Smooth muscle cell (in vitro differentiated cells): ENCODE measurements around the gene NPRL2. TPM values are rescaled to one million over a fixed set of nuclear protein-coding genes. Genes with fewer than 3 reads are reported as not detected.

ENCODE experiments used
- DNase-seq: peaks from one replicate; lab custom pipeline; 2025; ENCODE audit not compliant: unreplicated experiment; lab: John Stamatoyannopoulos, UW
- H2AFZ ChIP-seq: fragments of 200-600 bp; sonication (generic); 2 replicates; pipeline ENCODE4 v1.6.0; 2016; ENCODE audit warnings: antibody characterized with exemption, low read depth, mild to moderate bottlenecking
- H3F3A ChIP-seq: fragments of 200-600 bp; sonication (generic); 2 replicates; pipeline ENCODE4 v1.6.0; 2017; ENCODE audit warnings: antibody characterized with exemption, low read depth
- H3K27ac ChIP-seq: fragments of 200-600 bp; sonication (generic); 2 replicates; pipeline ENCODE4 v1.5.1; 2016; ENCODE audit warnings: low read depth, mild to moderate bottlenecking
- H3K27me3 ChIP-seq: fragments of 200-600 bp; sonication (generic); 2 replicates; pipeline ENCODE4 v1.6.1; 2016; ENCODE audit warnings: low read depth, mild to moderate bottlenecking
- H3K36me3 ChIP-seq: fragments of 200-600 bp; sonication (generic); 2 replicates; pipeline ENCODE4 v1.5.1; 2016; ENCODE audit warnings: low read depth
- H3K4me1 ChIP-seq: fragments of 200-600 bp; sonication (generic); 2 replicates; pipeline ENCODE4 v1.5.1; 2016; ENCODE audit warnings: low read depth
- H3K4me2 ChIP-seq: fragments of 200-600 bp; sonication (generic); 2 replicates; pipeline ENCODE4 v1.6.0; 2016; ENCODE audit warnings: mild to moderate bottlenecking
- H3K4me3 ChIP-seq: fragments of 200-600 bp; sonication (generic); 2 replicates; pipeline ENCODE4 v1.5.1; 2016; ENCODE audit warnings: mild to moderate bottlenecking
- H3K79me2 ChIP-seq: fragments of 200-600 bp; sonication (generic); 2 replicates; pipeline ENCODE4 v1.6.0; 2016; ENCODE audit warnings: low read depth, mild to moderate bottlenecking
- H3K9ac ChIP-seq: fragments of 200-600 bp; sonication (generic); 2 replicates; pipeline ENCODE4 v1.6.0; 2016; ENCODE audit warnings: low read depth
- H3K9me3 ChIP-seq: fragments of 200-600 bp; sonication (generic); replicated peaks from 2 replicates; pipeline ENCODE4 v1.5.1; 2016; ENCODE audit warnings: low read depth
- H4K20me1 ChIP-seq: fragments of 200-600 bp; sonication (generic); 2 replicates; pipeline ENCODE4 v1.6.0; 2016; ENCODE audit warnings: low read depth
- CTCF ChIP-seq: fragments of 200-600 bp; sonication (generic); IDR thresholded peaks from 2 replicates; pipeline ENCODE4 v1.5.1; 2017; ENCODE audit warnings: borderline replicate concordance, mild to moderate bottlenecking, antibody characterized with exemption; ENCODE audit not compliant: insufficient read depth, poor library complexity, severe bottlenecking
- WGBS: methylation state at CpG from one replicate; pipeline ENCODE4 v1.1.7; 2016; ENCODE audit warnings: low lambda C conversion rate; 5-methylcytosine and 5-hydroxymethylcytosine counted together
- polyA plus RNA-seq: library from polyadenylated mRNA; unstranded; fragments of >200 nt; fragmentation: Nextera tagmentation; extraction: Ambion mirVana; gene quantifications from 2 replicates; pipeline ENCODE4 v1.2.1, GENCODE V29; 2016
- total RNA-seq: library from RNA; depleted of rRNA; stranded (reverse); fragments of >200 nt; gene quantifications from 2 replicates; pipeline ENCODE4 v1.2.3, GENCODE V29; 2014

NPRL2 gene
- total and polyA plus RNA-seq, 2 experiments from 2014 or later, result 25.1 to 29.3 TPM

GRCh38 chr3:50383750-50384149 is 33.2 kb upstream of the NPRL2 start:
- H3K4me3 ChIP-seq, result no peak overlapping the region
- no peak overlapping the region for H3K4me2 ChIP-seq
- no peak overlapping the region for H3K9ac ChIP-seq
- H3F3A ChIP-seq, result no peaks in the 10 kb centered on the region
- no peaks in the 10 kb centered on the region for H3K27me3 ChIP-seq
- H4K20me1 ChIP-seq, result no peaks in the 10 kb centered on the region
- H3K9me3 ChIP-seq, result no peaks in the 10 kb centered on the region
- TF ChIP-seq CTCF, result no peak
- no peak for DNase-seq
- no peaks in the 10 kb centered on the region for H3K4me1 ChIP-seq
- no peak overlapping the region for H3K27ac ChIP-seq
- H2AFZ ChIP-seq, result no peak overlapping the region
- WGBS, result 92% methylated on average over 6 of the region's 6 CpGs
- H3K36me3 ChIP-seq, result no peaks in the 10 kb centered on the region
- no peaks in the 10 kb centered on the region for H3K79me2 ChIP-seq

- 93% methylated on average over 12 of the region's 12 CpGs for whole genome bisulfite sequencing
- H3K27ac ChIP-seq, result no peak overlapping the region
- no peaks in the 10 kb centered on the region for H3K36me3 ChIP-seq
- H3K9me3 ChIP-seq, result no peaks in the 10 kb centered on the region
- no peak overlapping the region for H3K4me2 ChIP-seq
- no peaks in the 10 kb centered on the region for H3K27me3 ChIP-seq
- no peak overlapping the region for H3K9ac ChIP-seq
- no peak for TF ChIP-seq CTCF
- H3F3A ChIP-seq, result no peaks in the 10 kb centered on the region
- H3K4me1 ChIP-seq, result no peaks in the 10 kb centered on the region
- no peak overlapping the region for H2AFZ ChIP-seq
- no peaks in the 10 kb centered on the region for H3K79me2 ChIP-seq
- H3K4me3 ChIP-seq, result no peak overlapping the region
- DNase-seq, result no peak
- H4K20me1 ChIP-seq, result no peaks in the 10 kb centered on the region
Observed at GRCh38 chr3:50382722-50383121, 32.1 kb upstream of the NPRL2 start.

GRCh38 chr3:50381383-50381782 is 30.8 kb upstream of the NPRL2 start:
- H3K36me3 ChIP-seq, result no peaks in the 10 kb centered on the region
- no peak overlapping the region for H3K4me3 ChIP-seq
- no peaks in the 10 kb centered on the region for H4K20me1 ChIP-seq
- WGBS, result 90% methylated on average over 3 of the region's 4 CpGs
- H3F3A ChIP-seq, result no peaks in the 10 kb centered on the region
- H2AFZ ChIP-seq, result no peak overlapping the region
- no peaks in the 10 kb centered on the region for H3K4me1 ChIP-seq
- no peak overlapping the region for H3K4me2 ChIP-seq
- no peaks in the 10 kb centered on the region for H3K79me2 ChIP-seq
- H3K9me3 ChIP-seq, result no peaks in the 10 kb centered on the region
- DNase-seq, result no peak
- H3K9ac ChIP-seq, result no peak overlapping the region
- no peaks in the 10 kb centered on the region for H3K27me3 ChIP-seq
- no peak for TF ChIP-seq CTCF
- H3K27ac ChIP-seq, result no peak overlapping the region

- no peak overlapping the region for H3K9ac ChIP-seq
- H3F3A ChIP-seq, result no peaks in the 10 kb centered on the region
- TF ChIP-seq CTCF, result no peak
- H3K27me3 ChIP-seq, result no peaks in the 10 kb centered on the region
- H4K20me1 ChIP-seq, result no peaks in the 10 kb centered on the region
- no peak for DNase-seq
- H2AFZ ChIP-seq, result no peak overlapping the region
- H3K4me3 ChIP-seq, result no peak overlapping the region
- WGBS, result 95% methylated on average over 17 of the region's 17 CpGs
- H3K27ac ChIP-seq, result no peak overlapping the region
- H3K36me3 ChIP-seq, result no peaks in the 10 kb centered on the region
- H3K4me1 ChIP-seq, result no peaks in the 10 kb centered on the region
- H3K9me3 ChIP-seq, result no peaks in the 10 kb centered on the region
- H3K79me2 ChIP-seq, result no peaks in the 10 kb centered on the region
- no peak overlapping the region for H3K4me2 ChIP-seq
Observed at GRCh38 chr3:50380405-50381085, 30.0 kb upstream of the NPRL2 start.
